Measurements from ENCODE around the gene DOCK2.
"Not testable (repeated sequence)": the region's sequence is repeated elsewhere in the genome, so short reads cannot be mapped to it uniquely, and the experiment has no call there.

Gene DOCK2

DNA sequence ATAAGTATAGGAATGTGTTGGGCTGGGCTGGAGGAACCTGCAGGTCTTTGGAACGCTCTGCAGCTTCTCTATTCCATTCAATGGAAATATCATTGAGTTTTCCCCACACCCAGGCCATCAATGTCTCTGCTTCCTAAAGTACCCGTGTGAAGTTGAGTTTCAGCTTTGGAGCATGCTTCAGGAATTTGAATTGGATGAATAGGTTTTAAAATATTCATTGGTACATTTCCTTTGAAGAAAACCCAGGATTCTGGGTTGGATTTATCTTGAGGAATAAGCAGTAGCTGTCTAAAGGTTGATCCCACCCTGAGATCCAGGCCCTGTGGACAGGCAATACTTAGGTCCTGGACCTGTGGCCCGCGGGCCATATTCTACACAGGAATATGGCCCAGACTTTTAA is 306.0 kb downstream of the DOCK2 start:
- no peak for DNase-seq (ENCODE audit: low spot score)

DNA sequence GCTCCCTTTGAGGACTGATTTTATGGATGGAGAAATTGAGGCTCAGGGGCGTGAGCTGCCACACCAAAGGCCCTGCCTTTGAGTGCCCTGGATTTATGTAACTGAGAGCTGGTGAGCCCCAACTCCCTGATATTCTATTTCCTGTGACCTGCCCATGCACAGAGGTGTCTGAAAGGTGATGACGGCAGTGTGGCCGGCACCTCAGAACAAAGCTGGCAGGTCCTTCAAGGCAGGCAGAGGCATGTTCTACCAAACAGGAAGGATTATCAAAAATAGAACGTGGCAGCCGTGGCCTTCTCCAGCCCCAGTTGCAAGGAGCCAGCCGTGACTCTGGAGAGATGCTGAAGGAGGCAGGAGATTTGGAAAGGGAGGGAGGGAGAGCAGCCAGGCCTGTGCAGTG is 307.0 kb downstream of the DOCK2 start:
- no peak for DNase-seq (ENCODE audit: low spot score)

- no peak for DNase-seq (ENCODE audit: low spot score)
Measured at GRCh38 chr5:169944922-169945680, 308.0 kb downstream of the DOCK2 start.

GRCh38 chr5:169945831-169946261 is 308.8 kb downstream of the DOCK2 start:
- DNase-seq (ENCODE audit: low spot score), result no peak

- no peak for DNase-seq (ENCODE audit: low spot score)
Measured at GRCh38 chr5:169946743-169947295, 309.7 kb downstream of the DOCK2 start.

GRCh38 chr5:169950333-169950732 is 313.3 kb downstream of the DOCK2 start:
- DNase-seq (ENCODE audit: low spot score), result no peak

DNA sequence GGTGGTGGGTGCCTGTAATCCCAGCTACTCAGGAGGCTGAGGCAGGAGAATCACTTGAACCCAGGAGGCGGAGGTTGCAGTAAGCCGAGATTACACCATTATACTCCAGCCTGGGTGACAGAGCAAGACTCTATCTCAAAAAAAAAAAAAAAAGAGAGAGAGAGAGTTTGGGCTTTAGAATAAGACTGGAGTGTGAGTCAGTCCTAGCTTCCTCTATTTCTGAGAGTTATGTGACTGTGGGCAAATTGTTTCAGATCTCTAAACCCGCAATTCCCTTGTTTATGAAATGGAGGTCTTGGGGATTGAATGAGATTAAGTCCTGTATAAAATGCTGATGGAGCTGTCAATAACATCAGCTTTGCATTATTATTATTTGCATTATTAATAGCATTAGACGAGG is 316.1 kb downstream of the DOCK2 start:
- not testable (repeated sequence) for DNase-seq (ENCODE audit: low spot score)

DNA sequence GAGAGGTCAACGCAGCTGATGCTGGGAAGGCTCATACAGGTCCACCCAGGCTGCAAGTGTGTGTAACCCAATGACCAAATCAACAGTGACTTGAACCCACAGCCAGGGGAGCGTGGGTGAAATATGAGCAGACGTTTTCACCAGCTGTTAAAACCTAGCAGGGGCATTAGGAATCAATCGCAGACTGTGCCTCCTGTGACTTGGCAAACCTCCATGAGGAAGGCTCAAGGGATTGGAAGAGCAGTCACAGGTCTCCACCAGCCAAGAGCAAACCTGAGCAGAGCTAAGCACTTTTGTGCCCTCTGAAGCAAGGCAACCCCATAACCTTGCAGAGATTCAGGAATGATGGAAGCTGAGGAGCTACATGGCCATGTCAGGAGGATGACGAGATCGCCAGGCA is 317.7 kb downstream of the DOCK2 start:
- DNase-seq (ENCODE audit: low spot score), result no peak

DNA sequence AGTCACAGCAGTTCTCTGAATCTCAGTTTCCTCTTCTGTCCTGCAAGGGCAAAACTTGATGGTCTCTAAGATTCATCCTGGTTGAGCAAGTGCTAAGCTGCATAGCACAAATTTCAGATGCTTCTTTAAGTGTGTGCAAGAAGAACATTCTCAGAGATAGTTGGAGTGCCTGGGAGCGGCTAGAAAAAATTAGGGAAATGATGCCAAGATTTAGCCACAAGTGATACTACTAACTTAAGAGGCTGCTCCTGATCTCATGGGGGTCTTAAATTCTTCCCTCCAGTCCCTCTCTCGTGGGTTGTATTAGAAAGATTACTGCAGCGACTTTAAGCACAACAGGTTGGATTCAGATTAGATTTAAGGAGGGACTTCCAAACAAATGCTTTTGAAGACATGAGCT is 319.1 kb downstream of the DOCK2 start:
- no peak for DNase-seq (ENCODE audit: low spot score)

DNA sequence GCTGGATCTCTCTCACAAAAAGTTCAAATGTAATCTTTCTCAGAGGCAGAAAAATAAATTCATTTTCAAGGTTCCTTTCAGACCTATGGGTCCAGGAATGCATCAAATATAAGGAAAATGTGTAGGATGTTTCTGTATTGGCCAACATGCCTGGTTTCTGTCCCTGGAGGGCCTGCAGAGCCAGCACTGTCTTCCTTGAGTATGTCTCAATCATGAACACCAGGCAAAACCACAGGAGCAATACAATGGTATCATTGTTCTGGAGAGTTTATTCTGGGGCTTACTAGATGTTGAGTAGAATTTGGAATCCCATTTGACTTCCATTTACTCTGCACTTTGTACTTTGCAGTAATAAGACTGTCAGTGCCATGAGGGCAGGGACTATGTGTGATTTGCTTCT is 319.7 kb downstream of the DOCK2 start:
- DNase-seq (ENCODE audit: low spot score), result no peak

DNA sequence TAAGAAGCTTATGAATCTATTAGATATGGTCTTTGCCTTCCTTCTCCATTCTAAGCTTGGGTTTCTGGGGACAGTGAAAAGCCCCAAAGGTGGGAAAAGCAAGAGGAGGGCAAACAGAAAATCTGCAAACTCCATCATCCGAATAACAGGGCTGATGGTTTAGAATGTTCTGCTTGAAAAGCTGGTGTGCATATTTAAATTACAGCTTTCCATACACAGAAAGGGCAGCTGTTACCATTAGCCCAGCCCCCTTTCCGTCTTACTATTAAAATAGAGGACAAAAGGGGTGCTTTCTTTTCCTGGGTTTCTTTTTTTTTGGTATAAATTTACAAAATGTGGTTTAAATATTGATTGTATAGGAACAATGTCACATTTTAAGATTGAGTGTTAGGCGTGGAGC is 321.2 kb downstream of the DOCK2 start:
- DNase-seq (ENCODE audit: low spot score), result no peak

DNA sequence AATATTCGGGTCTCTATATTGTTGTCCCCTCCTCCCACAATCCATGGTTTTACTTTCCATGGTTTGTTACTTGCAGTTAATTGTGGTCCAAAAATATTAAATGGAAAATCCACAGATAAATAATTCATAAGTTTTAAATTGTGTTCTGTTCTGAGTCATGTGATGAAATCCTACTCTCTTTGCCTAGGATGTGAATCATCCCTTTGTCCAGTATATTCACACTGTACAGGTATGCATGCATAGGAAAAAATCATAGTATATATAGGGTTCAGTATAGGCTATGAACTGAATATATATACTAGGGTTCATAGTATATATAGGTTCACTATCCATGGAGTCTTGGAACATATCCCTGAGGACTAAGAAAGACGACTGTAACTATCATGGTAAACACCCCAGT is 323.6 kb downstream of the DOCK2 start:
- no peak for DNase-seq (ENCODE audit: low spot score)

DNA sequence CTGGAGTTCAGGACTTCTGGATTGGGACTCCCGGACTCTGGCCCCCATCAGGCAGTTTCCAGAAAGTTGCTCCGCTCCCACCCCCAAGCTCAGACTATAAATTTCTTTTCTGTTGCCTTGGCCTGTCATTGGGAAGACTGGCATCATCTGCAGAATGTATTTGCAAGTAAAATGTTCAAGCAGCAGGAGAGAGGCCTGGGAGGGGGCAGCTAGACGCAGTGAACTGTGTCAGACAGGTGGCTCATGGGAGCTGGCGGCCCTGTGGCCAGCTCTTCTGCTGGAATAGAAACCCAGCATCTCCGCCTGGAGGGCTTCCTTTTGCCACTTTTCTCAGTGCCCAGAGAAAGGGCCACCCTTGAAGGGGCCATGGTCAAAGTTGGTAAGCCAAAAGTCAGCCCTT is 327.2 kb downstream of the DOCK2 start:
- no peak for DNase-seq (ENCODE audit: low spot score)

DNA sequence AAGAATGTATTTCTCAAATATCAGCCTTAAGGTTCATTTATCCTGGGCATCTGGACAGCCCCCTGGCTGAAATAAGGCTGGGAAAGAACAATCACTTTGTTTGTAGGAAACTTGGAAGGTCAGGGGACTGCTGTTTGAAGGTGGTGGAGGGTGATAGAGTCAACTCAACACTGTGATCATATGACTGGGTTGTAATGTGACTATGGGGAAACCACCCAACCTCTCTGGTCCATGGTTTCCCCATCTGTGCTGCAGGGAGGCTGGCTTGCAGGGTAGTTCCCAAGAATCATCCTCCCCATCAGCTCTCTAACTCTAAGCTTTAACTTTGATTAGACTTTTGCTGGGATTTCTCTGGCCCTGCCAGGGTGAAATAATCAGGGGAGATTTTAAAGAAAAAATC is 333.3 kb downstream of the DOCK2 start:
- no peak for DNase-seq (ENCODE audit: low spot score)

DNA sequence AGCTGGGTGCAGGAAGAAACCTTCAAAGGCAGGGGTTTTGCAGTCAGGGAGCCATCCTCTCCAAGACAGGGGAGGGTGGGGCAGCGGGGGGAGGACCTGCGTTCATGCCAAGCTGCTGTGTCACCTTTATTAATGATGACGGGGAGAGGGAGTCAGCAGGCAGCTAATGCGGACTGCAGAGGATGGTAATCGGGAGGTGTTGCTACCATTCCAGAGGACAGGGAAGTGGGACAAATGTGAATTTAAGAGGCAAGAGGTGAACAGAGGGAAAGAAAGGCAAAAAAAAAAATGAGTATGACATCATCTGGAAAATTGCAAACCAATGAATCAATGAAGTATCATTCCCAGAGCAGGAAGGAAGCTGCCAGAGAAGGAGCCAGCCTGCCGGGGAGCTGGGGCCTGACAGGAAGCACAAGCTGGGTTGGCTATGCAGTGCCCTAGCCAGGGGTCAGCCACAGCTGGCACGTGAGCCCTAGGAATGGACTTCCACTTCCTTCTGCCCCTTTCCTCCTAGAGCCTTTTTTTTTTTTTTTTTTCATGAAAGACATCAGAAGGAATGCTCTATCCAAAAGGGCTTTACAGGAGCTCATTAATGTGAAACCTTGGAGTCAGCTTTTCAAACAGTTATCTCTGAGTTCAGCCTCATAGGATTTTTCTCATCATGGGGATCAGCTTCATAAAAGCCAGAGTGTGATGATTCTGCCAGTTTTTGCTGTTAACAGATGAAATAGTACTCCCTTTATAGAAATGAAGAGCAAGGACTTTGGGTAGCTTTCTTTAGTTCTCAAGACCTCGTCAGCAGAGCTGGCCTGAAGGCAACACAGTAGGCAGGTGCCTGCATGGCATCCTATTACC is 334.1 kb downstream of the DOCK2 start:
- DNase-seq (ENCODE audit: low spot score), result no peak

DNA sequence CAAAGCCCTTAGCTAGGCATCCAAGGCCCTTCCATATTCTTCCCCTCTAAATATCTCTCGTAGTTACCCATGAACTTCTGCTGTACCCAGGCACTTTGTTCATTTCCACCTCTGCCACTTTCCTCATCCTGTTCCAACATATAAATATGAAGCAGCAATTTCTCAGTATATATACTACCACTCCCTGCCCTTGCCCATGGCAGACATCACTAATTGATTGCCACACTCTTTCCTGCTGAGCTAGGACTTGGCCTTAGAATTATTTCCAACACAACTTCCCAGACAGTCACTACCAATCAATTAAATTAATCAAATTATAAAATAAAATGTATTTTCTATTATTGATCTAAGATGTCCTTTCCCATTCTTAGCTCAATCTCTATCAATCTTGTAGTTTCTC is 334.7 kb downstream of the DOCK2 start:
- DNase-seq (ENCODE audit: low spot score), result no peak

- DNase-seq (ENCODE audit: low spot score), result no peak
Measured at GRCh38 chr5:169973056-169973455, 336.0 kb downstream of the DOCK2 start.

GRCh38 chr5:169974121-169974770 is 337.2 kb downstream of the DOCK2 start:
- DNase-seq (ENCODE audit: low spot score), result no peak

- no peak for DNase-seq (ENCODE audit: low spot score)
Measured at GRCh38 chr5:169978714-169979113, 341.6 kb downstream of the DOCK2 start.

GRCh38 chr5:169979871-169980270 is 342.8 kb downstream of the DOCK2 start:
- no peak for DNase-seq (ENCODE audit: low spot score)

DNA sequence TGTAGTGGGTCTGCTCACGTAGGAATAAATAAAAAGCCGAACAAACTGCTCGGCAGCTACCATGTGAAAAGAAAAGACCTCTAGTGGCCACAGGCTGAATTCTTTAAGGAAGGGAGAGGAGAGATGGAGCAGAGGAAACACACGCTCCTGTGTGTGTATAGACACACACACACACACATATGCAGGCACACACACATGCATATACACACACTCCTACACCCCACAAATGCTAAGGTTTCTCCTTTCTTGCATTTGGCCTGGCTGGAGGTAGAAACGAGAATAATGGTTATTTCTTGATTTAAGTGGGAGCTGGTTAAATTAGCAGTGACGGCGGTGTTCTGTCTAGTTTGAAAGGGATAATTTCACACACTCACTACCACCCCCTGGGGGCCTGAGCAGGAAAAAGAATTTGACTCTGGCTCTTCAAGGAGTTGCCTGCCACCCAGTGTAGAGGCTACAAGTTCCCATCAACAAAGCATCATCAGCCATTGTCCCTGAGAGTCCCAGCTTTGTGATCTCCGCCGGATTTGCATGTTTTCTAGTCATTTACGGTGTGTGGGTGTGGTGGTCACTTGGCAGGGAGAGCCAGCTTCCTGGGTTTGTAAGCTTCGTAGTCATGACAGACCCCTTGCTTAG is 343.5 kb downstream of the DOCK2 start, which contains the start of gene INSYN2B:
Gene INSYN2B, minus strand, starts transcription at position 78 of the 636 bp plus-strand sequence. CDS start 96,597 bp downstream, outside the sequence.
- peak; percentile 28 for DNase-seq (ENCODE audit: low spot score)

GRCh38 chr5:169988206-169988605 is 351.1 kb downstream of the DOCK2 start:
- no peak for DNase-seq (ENCODE audit: low spot score)
